ENCODE measurements around the gene IGFALS. TPM values are rescaled to one million over a fixed set of nuclear protein-coding genes. Genes with fewer than 3 reads are reported as not detected.
A peak's percentile ranks its signal among the peaks of the same experiment; 100 is the strongest.

IGFALS gene
- total RNA-seq, 1 donor from 2014 or later: 0.17 TPM

DNA sequence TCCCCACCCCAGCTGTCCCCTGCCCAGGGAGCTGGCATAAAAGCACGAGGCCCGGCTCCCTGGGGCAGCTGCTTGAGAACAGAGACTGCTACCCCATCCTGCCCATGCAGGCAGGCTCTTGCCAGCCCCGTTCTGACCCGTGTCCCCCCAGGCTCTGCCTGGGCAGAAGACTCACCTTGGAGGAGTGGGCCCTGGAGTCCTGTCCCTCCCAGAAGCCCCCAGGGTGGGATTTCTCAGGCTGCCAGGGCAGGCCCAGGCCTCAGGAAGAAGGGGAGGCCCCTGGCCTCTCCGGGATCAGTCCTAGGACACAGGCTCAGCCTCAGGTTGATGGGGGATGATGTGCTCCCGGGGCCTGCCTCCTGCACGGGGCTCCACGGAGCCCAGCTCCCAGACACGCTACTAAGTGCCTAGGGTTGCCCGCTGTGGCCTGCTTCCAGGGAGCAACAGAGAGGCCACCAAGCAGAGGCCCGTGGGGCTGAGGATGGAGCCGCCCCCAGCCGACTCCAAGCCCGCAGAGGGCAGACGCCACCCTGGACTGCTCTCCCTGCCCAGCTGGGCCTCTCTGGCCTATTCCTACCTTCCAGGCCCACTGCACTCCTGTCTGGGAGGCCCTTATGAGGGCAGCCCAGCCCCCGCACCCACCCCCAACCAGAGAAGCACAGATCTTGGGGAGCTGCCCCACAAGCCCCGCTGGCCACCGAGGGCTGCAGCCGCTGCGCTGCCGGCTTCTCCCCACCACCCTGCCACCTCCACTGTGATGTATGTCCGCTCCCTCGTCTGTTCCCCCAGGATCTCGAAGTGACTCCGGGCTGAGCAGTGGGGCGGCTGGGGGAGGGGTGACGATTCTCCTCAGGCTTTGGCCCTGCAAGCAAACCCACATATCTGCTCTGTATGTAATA lies 23.9 kb downstream of the IGFALS start:
- Mint-ChIP-seq H3K4me1 (ENCODE audit: unreplicated experiment) (no peaks in the 10 kb centered on the region), H3K9me3 (no peaks in the 10 kb centered on the region), H3K27ac (peak overlapping the region; percentile 67), H3K36me3 (peaks cover 4% of the 10 kb centered on the region), H3K4me3 (peak overlapping the region; percentile 86), H3K27me3 (no peaks in the 10 kb centered on the region)
- TF ChIP-seq, protein P1, sequence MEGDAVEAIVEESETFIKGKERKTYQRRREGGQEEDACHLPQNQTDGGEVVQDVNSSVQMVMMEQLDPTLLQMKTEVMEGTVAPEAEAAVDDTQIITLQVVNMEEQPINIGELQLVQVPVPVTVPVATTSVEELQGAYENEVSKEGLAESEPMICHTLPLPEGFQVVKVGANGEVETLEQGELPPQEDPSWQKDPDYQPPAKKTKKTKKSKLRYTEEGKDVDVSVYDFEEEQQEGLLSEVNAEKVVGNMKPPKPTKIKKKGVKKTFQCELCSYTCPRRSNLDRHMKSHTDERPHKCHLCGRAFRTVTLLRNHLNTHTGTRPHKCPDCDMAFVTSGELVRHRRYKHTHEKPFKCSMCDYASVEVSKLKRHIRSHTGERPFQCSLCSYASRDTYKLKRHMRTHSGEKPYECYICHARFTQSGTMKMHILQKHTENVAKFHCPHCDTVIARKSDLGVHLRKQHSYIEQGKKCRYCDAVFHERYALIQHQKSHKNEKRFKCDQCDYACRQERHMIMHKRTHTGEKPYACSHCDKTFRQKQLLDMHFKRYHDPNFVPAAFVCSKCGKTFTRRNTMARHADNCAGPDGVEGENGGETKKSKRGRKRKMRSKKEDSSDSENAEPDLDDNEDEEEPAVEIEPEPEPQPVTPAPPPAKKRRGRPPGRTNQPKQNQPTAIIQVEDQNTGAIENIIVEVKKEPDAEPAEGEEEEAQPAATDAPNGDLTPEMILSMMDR (conservative IDR thresholded peaks at IDR 0.05): no peak
- no peak for DNase-seq (ENCODE audit: extremely low spot score, unreplicated experiment)

DNA sequence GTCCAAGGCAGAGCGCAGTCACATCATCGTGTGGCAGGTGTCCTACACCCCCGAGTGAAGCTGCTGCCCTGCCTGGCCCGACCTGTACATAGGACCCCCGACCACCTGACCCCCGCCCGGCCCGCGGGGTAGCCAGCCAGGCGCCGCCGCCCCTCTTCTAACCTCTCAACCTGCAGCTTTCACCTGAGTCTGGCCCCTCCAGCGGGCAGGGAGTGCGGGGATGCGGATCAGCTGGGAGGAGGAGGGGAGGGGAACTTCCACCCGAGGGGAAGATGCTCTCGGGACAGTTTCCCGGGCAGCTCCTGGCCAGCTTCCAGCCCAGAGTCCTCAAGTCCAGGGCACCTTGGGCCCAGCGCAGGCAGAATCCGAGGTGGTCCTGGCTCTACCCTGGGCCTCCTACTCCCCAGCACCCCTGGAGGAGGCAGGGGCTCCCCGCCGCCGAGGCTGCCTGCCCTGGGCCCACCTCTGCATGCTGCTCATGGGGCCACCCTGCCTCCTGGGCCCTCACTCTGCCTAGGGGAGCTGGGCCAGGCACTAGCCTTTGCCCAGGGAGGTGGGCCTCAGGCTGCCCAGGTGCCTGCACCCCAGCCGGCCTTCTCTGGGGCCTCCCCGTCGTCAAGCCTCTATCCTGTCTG lies 24.6 kb downstream of the IGFALS start:
- Mint-ChIP-seq H3K9me3 (no peaks in the 10 kb centered on the region), H3K4me1 (ENCODE audit: unreplicated experiment) (no peaks in the 10 kb centered on the region), H3K36me3 (peaks cover 4% of the 10 kb centered on the region), H3K27me3 (no peaks in the 10 kb centered on the region), H3K4me3 (no peak overlapping the region), H3K27ac (no peak overlapping the region)
- TF ChIP-seq, protein P1 (conservative IDR thresholded peaks at IDR 0.05): no peak
- DNase-seq (ENCODE audit: extremely low spot score, unreplicated experiment): no peak

DNA sequence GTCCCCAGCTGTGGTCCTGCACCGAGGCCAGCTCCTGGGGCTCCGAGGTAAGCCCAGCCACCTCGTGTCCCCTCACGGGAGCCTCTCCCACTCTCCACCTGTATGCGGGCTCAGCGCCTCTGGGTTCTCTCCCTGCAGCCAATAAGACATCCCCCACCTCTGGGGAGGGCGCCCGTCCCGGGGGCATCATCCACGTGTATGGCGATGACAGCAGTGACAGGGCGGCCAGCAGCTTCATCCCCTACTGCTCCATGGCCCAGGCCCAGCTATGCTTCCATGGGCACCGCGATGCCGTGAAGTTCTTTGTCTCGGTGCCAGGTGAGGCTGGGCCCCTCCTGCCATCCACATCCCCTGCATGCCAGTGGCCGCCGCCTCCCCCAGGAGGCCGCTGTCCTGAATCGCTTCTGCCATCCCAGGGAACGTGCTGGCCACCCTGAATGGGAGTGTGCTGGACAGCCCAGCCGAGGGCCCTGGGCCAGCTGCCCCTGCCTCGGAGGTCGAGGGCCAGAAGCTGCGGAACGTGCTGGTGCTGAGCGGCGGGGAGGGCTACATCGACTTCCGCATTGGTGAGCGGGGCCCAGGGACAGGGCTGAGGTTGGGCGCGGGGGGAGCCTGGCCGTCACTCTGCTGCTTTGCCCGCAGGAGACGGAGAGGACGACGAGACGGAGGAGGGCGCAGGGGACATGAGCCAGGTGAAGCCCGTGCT lies 25.3 kb downstream of the IGFALS start:
- DNase-seq (ENCODE audit: extremely low spot score, unreplicated experiment): no peak
- H3K36me3 Mint-ChIP-seq: peaks cover 4% of the 10 kb centered on the region
- no peaks in the 10 kb centered on the region for H3K27me3 Mint-ChIP-seq
- TF ChIP-seq, protein P1 (conservative IDR thresholded peaks at IDR 0.05): no peak
- H3K9me3 Mint-ChIP-seq: no peaks in the 10 kb centered on the region
- H3K4me3 Mint-ChIP-seq: no peak overlapping the region
- no peak overlapping the region for H3K27ac Mint-ChIP-seq
- H3K4me1 Mint-ChIP-seq (ENCODE audit: unreplicated experiment): no peaks in the 10 kb centered on the region

DNA sequence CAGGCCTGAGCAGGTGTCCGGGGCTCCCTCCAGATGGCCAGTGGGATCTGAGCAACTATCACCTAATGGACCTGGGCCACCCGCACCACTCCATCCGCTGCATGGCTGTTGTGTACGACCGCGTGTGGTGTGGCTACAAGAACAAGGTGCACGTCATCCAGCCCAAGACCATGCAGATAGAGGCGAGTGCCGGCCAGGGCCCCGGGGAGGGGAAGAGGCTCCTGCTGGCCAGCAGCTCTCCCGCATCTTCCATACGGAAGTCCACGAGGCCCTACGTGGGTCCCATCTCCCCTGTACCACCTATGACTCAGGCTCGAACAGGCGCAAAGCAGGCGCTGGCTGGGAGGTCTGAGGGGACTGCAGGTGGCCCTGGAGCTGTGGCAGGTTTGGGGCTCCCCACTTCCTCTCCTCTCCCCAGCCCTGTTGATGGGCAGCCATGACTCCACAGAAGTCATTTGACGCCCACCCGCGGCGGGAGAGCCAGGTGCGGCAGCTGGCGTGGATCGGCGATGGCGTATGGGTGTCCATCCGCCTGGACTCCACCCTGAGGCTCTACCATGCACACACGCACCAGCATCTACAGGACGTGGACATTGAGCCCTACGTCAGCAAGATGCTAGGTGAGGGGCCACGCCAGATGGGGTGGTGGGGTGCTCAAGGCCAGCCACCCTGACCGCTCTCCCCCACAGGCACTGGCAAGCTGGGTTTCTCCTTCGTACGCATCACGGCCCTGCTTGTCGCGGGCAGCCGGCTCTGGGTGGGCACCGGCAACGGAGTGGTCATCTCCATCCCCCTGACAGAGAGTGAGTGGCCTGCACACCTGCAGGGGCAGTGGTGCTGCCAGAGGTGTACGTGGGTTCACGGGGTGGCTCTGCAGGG lies 26.1 kb downstream of the IGFALS start:
- Mint-ChIP-seq H3K4me1 (ENCODE audit: unreplicated experiment) (no peaks in the 10 kb centered on the region), H3K9me3 (no peaks in the 10 kb centered on the region), H3K4me3 (no peak overlapping the region), H3K27me3 (no peaks in the 10 kb centered on the region), H3K27ac (no peak overlapping the region), H3K36me3 (peaks cover 4% of the 10 kb centered on the region)
- TF ChIP-seq, protein P1 (conservative IDR thresholded peaks at IDR 0.05): no peak
- no peak for DNase-seq (ENCODE audit: extremely low spot score, unreplicated experiment)

DNA sequence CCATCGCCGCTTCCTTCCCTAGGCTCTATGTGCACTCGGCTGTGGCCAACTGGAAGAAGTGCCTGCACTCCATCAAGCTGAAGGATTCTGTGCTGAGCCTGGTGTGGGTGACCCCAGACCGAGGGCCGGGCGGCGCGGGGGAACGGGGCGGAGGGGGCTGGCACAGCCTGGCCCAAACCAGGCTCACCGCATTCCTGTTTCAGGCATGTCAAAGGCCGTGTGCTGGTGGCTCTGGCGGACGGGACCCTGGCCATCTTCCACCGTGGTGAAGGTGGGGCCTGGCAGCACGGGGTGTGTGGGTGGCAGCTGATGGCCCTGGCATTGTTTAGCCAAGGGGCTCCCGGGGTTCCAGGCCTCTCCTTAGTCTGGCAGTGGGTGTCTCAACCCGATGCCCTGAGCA lies 26.8 kb downstream of the IGFALS start:
- TF ChIP-seq, protein P1 (conservative IDR thresholded peaks at IDR 0.05): no peak
- Mint-ChIP-seq H3K27me3 (no peaks in the 10 kb centered on the region), H3K9me3 (no peaks in the 10 kb centered on the region), H3K4me3 (no peak overlapping the region), H3K27ac (no peak overlapping the region), H3K4me1 (ENCODE audit: unreplicated experiment) (no peaks in the 10 kb centered on the region), H3K36me3 (no peaks in the 10 kb centered on the region)
- no peak for DNase-seq (ENCODE audit: extremely low spot score, unreplicated experiment)
